ENCODE measurements around the gene FSHR.

- no peak for TF ChIP-seq EZH2 (IDR thresholded peaks at IDR 0.05; ENCODE audit: borderline replicate concordance, low read depth, low read length, severe bottlenecking)
- TF ChIP-seq, protein P1, sequence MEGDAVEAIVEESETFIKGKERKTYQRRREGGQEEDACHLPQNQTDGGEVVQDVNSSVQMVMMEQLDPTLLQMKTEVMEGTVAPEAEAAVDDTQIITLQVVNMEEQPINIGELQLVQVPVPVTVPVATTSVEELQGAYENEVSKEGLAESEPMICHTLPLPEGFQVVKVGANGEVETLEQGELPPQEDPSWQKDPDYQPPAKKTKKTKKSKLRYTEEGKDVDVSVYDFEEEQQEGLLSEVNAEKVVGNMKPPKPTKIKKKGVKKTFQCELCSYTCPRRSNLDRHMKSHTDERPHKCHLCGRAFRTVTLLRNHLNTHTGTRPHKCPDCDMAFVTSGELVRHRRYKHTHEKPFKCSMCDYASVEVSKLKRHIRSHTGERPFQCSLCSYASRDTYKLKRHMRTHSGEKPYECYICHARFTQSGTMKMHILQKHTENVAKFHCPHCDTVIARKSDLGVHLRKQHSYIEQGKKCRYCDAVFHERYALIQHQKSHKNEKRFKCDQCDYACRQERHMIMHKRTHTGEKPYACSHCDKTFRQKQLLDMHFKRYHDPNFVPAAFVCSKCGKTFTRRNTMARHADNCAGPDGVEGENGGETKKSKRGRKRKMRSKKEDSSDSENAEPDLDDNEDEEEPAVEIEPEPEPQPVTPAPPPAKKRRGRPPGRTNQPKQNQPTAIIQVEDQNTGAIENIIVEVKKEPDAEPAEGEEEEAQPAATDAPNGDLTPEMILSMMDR (IDR thresholded peaks at IDR 0.05; ENCODE audit: extremely low read depth in 1 of 2, insufficient read depth in 1 of 2, low read depth in 1 of 2, low read length in 2 of 2), result no peak
- no peak for TF ChIP-seq POLR2A (IDR thresholded peaks at IDR 0.05; ENCODE audit: low read depth, low read length)
- TF ChIP-seq, protein P2, sequence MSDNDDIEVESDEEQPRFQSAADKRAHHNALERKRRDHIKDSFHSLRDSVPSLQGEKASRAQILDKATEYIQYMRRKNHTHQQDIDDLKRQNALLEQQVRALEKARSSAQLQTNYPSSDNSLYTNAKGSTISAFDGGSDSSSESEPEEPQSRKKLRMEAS (IDR thresholded peaks at IDR 0.05; ENCODE audit: insufficient read depth, insufficient read length), result no peak
Observed at GRCh38 chr2:49177194-49177593, 22.9 kb upstream of the FSHR start.

Data from endothelial cell of umbilical vein (primary cell).